Measurements from ENCODE around the gene PSMA3. TPM values are rescaled to one million over a fixed set of nuclear protein-coding genes. Genes with fewer than 3 reads are reported as not detected.

PSMA3 gene
- total and polyA plus RNA-seq, 2 of the 8 experiments (the other 6 are each of a cell fraction or from before 2014, with no cell fraction given), result 285 to 507 TPM

DNA sequence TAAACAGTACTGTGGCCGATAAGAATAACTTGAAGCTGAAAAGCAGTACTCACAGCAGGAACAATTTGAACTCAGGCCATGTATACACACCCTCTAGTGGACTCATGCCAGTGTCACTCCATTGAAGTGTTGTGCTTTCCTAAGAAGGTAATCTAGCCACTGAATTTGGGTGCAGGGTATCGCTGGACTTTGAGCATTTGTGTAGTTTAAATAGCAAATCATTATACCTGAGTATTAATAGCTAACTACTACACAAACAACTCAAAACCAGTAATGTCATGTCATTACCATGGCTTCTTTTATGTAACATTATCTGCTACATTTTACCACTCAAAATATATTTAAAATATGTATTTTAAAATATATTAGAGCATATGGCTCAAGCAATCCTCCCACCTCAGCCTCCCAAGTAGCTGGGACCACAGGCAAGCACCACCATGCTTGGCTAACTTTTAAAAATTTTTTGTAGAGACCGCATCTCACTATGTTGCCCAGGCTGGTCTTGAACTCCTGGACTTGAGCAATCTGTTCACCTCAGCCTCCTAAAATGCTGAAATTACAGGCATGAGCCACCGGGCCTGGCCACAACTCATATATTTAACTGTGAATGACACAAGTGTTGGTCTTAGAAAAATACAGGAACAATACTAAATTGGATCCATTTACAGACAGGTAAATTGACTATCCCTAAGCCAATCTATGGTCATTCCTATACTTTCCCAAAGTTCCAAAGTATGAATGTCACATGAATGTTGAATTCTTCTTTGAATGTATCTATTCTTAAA lies 28.1 kb downstream of the PSMA3 start (continued):
- TF ChIP-seq, protein P1, sequence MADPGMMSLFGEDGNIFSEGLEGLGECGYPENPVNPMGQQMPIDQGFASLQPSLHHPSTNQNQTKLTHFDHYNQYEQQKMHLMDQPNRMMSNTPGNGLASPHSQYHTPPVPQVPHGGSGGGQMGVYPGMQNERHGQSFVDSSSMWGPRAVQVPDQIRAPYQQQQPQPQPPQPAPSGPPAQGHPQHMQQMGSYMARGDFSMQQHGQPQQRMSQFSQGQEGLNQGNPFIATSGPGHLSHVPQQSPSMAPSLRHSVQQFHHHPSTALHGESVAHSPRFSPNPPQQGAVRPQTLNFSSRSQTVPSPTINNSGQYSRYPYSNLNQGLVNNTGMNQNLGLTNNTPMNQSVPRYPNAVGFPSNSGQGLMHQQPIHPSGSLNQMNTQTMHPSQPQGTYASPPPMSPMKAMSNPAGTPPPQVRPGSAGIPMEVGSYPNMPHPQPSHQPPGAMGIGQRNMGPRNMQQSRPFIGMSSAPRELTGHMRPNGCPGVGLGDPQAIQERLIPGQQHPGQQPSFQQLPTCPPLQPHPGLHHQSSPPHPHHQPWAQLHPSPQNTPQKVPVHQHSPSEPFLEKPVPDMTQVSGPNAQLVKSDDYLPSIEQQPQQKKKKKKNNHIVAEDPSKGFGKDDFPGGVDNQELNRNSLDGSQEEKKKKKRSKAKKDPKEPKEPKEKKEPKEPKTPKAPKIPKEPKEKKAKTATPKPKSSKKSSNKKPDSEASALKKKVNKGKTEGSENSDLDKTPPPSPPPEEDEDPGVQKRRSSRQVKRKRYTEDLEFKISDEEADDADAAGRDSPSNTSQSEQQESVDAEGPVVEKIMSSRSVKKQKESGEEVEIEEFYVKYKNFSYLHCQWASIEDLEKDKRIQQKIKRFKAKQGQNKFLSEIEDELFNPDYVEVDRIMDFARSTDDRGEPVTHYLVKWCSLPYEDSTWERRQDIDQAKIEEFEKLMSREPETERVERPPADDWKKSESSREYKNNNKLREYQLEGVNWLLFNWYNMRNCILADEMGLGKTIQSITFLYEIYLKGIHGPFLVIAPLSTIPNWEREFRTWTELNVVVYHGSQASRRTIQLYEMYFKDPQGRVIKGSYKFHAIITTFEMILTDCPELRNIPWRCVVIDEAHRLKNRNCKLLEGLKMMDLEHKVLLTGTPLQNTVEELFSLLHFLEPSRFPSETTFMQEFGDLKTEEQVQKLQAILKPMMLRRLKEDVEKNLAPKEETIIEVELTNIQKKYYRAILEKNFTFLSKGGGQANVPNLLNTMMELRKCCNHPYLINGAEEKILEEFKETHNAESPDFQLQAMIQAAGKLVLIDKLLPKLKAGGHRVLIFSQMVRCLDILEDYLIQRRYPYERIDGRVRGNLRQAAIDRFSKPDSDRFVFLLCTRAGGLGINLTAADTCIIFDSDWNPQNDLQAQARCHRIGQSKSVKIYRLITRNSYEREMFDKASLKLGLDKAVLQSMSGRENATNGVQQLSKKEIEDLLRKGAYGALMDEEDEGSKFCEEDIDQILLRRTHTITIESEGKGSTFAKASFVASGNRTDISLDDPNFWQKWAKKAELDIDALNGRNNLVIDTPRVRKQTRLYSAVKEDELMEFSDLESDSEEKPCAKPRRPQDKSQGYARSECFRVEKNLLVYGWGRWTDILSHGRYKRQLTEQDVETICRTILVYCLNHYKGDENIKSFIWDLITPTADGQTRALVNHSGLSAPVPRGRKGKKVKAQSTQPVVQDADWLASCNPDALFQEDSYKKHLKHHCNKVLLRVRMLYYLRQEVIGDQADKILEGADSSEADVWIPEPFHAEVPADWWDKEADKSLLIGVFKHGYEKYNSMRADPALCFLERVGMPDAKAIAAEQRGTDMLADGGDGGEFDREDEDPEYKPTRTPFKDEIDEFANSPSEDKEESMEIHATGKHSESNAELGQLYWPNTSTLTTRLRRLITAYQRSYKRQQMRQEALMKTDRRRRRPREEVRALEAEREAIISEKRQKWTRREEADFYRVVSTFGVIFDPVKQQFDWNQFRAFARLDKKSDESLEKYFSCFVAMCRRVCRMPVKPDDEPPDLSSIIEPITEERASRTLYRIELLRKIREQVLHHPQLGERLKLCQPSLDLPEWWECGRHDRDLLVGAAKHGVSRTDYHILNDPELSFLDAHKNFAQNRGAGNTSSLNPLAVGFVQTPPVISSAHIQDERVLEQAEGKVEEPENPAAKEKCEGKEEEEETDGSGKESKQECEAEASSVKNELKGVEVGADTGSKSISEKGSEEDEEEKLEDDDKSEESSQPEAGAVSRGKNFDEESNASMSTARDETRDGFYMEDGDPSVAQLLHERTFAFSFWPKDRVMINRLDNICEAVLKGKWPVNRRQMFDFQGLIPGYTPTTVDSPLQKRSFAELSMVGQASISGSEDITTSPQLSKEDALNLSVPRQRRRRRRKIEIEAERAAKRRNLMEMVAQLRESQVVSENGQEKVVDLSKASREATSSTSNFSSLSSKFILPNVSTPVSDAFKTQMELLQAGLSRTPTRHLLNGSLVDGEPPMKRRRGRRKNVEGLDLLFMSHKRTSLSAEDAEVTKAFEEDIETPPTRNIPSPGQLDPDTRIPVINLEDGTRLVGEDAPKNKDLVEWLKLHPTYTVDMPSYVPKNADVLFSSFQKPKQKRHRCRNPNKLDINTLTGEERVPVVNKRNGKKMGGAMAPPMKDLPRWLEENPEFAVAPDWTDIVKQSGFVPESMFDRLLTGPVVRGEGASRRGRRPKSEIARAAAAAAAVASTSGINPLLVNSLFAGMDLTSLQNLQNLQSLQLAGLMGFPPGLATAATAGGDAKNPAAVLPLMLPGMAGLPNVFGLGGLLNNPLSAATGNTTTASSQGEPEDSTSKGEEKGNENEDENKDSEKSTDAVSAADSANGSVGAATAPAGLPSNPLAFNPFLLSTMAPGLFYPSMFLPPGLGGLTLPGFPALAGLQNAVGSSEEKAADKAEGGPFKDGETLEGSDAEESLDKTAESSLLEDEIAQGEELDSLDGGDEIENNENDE (IDR thresholded peaks at IDR 0.05; ENCODE audit: insufficient replicate concordance, low read length), result no peak
- no peak for TF ChIP-seq TBP (IDR thresholded peaks at IDR 0.05; ENCODE audit: low read depth, low read length)
